Measurements from ENCODE around the gene BRWD1. TPM values are rescaled to one million over a fixed set of nuclear protein-coding genes. Genes with fewer than 3 reads are reported as not detected.

The BRWD1 gene
- total and polyA plus RNA-seq, 2 of the 13 experiments (the other 11 are each of a cell fraction or from before 2014, with no cell fraction given): 13.9 to 28.0 TPM

- TF ChIP-seq RERE (CRISPR knock-in tag; IDR thresholded peaks at IDR 0.05; ENCODE audit: low read depth) (no peak), CEBPB (IDR thresholded peaks at IDR 0.05; ENCODE audit: borderline replicate concordance, low read depth, low read length) (peak; percentile 94), RCOR2 (CRISPR knock-in tag; IDR thresholded peaks at IDR 0.05) (no peak), ZIK1 (CRISPR knock-in tag; IDR thresholded peaks at IDR 0.05; ENCODE audit: borderline replicate concordance, low read depth) (no peak), GFI1 (CRISPR knock-in tag; IDR thresholded peaks at IDR 0.05; ENCODE audit: borderline replicate concordance) (no peak), ZNF562 (CRISPR knock-in tag; IDR thresholded peaks at IDR 0.05; ENCODE audit: borderline replicate concordance) (no peak), ATF4 (CRISPR knock-in tag; IDR thresholded peaks at IDR 0.05) (peak in 1 of 2 experiments; percentile 77; a peak in 1 of 4 replicates), ZMAT5 (CRISPR knock-in tag; IDR thresholded peaks at IDR 0.05; ENCODE audit: borderline replicate concordance, low read depth) (no peak), CEBPG (CRISPR knock-in tag; IDR thresholded peaks at IDR 0.05) (peak; percentile 47)
- TF ChIP-seq, protein P1, sequence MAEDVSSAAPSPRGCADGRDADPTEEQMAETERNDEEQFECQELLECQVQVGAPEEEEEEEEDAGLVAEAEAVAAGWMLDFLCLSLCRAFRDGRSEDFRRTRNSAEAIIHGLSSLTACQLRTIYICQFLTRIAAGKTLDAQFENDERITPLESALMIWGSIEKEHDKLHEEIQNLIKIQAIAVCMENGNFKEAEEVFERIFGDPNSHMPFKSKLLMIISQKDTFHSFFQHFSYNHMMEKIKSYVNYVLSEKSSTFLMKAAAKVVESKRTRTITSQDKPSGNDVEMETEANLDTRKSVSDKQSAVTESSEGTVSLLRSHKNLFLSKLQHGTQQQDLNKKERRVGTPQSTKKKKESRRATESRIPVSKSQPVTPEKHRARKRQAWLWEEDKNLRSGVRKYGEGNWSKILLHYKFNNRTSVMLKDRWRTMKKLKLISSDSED (CRISPR knock-in tag; IDR thresholded peaks at IDR 0.05): no peak
Observed at GRCh38 chr21:39263372-39263771, 50.1 kb downstream of the BRWD1 start (continued).
